Measurements from ENCODE around the gene MTCL3.

- TF ChIP-seq CTCF (IDR thresholded peaks at IDR 0.05) (no peak), POLR2A (IDR thresholded peaks at IDR 0.05) (no peak)
Measured at GRCh38 chr6:127439718-127440117, 79.4 kb downstream of the MTCL3 start.

Data from lower leg skin (tissue), 3 donors.